K562 (cell line): ENCODE results near the gene PCDH1. TPM values are rescaled to one million over a fixed set of nuclear protein-coding genes. Genes with fewer than 3 reads are reported as not detected.

Source experiments
- ATAC-seq: fragments of 200-7000 bp; cut with Tn5 transposase; 3 replicates; pipeline ENCODE4 v1.9.1; 2020; ENCODE audit warnings: moderate library complexity
- BruUV-seq: library from RNA; stranded (reverse); fragments of 400-500 nt; replicated peaks from 2 replicates; lab custom pipeline; 2021; lab: Mats Ljungman, UMichigan
- CTCF ChIA-PET: fragments of 300-600 bp; formaldehyde crosslinking; extraction: SDS; loops from one replicate; lab custom pipeline; 2021; ENCODE audit warnings: low intra/inter-chr PET ratio; lab: Yijun Ruan, JAX
- POLR2A ChIA-PET: fragments of 300-600, 350-650 bp; sonication (Branson Sonifier 250); formaldehyde crosslinking; extraction: SDS; loops from one replicate; lab custom pipeline; 2021; ENCODE audit warnings: antibody characterized with exemption, inconsistent platforms; lab: Yijun Ruan, JAX
- DNase-seq, 4 experiments: peaks; one replicate each; pipeline versions ENCODE4 v3.0.0 to v3.0.0-alpha.2; 2011 to 2018; ENCODE audit warnings: low spot score in 3 of 4, mixed read lengths in 3 of 4; ENCODE audit errors: extremely low read depth in 1 of 4
- FAIRE-seq: peaks from 2 replicates; lab custom pipeline; 2011; peaks lifted over from hg19 to GRCh38; lab: Jason Lieb, UNC
- H2AFZ ChIP-seq: 2 replicates; pipeline ENCODE4 v1.6.0; 2011; ENCODE audit warnings: low read depth, low read length, control low read depth, inconsistent platforms
- H3K27ac ChIP-seq: fragments of 200-600 bp; 3 replicates; pipeline ENCODE4 v1.8.0; 2011; ENCODE audit warnings: low read depth, mild to moderate bottlenecking, control low read depth, inconsistent platforms, low read length, moderate library complexity, mixed read lengths; ENCODE audit errors: extremely low read depth
- H3K27me3 ChIP-seq, 2 experiments: fragments of 300-600 bp in 1 of 2; 2 replicates in 1 of 2; 3 replicates in 1 of 2; pipeline versions ENCODE4 v1.6.0 to v1.8.0; 2011; ENCODE audit warnings: inconsistent platforms in 2 of 2, low read length in 2 of 2, mild to moderate bottlenecking in 1 of 2, mixed read lengths in 1 of 2, moderate library complexity in 1 of 2; ENCODE audit not compliant: control insufficient read depth in 2 of 2, insufficient read depth in 2 of 2
- H3K36me3 ChIP-seq: fragments of 300-600 bp; 3 replicates; pipeline ENCODE4 v1.8.0; 2011; ENCODE audit warnings: mild to moderate bottlenecking, low read length, inconsistent platforms; ENCODE audit not compliant: control insufficient read depth, insufficient read depth
- H3K4me1 ChIP-seq, 2 experiments: fragments of 200-600 bp in 1 of 2; replicated peaks in 1 of 2; 2 replicates in 1 of 2; 3 replicates in 1 of 2; pipeline versions ENCODE4 v1.5.1 to v1.8.0; 2011; ENCODE audit warnings: inconsistent platforms in 2 of 2, low read length in 2 of 2, mild to moderate bottlenecking in 1 of 2, mixed read lengths in 1 of 2, moderate library complexity in 1 of 2; ENCODE audit not compliant: control insufficient read depth in 2 of 2, insufficient read depth in 2 of 2
- H3K4me2 ChIP-seq: 2 replicates; pipeline ENCODE4 v1.6.1; 2011; ENCODE audit warnings: low read length, control low read depth, inconsistent platforms, mixed read lengths; ENCODE audit not compliant: insufficient read depth
- H3K4me3 ChIP-seq: fragments of 200-600 bp; sonication (generic), shearing (Covaris generic); 2 replicates; pipeline ENCODE4 v1.5.1; 2016; ENCODE audit warnings: control low read depth, inconsistent platforms
- H3K79me2 ChIP-seq: fragments of 200-600 bp; 3 replicates; pipeline ENCODE4 v1.8.0; 2011; ENCODE audit warnings: low read length, inconsistent platforms; ENCODE audit not compliant: control insufficient read depth, insufficient read depth
- H3K9ac ChIP-seq, 2 experiments: 2 replicates each; pipeline versions ENCODE4 v1.6.0 to v1.6.1; 2011; ENCODE audit warnings: low read depth in 2 of 2, low read length in 2 of 2, control low read depth in 1 of 2, inconsistent platforms in 1 of 2, mild to moderate bottlenecking in 1 of 2, mixed read lengths in 1 of 2; ENCODE audit not compliant: insufficient read depth in 1 of 2
- H3K9me1 ChIP-seq: one replicate; pipeline ENCODE4 v1.6.0; 2011; ENCODE audit warnings: inconsistent platforms, mild to moderate bottlenecking, low read length, moderate library complexity; ENCODE audit not compliant: control insufficient read depth, insufficient read depth
- H3K9me3 ChIP-seq: replicated peaks from 2 replicates; pipeline ENCODE4 v1.5.1; 2011; ENCODE audit warnings: low read depth, low read length, inconsistent platforms; ENCODE audit not compliant: control insufficient read depth, insufficient read depth
- H4K20me1 ChIP-seq: replicated peaks from 2 replicates; pipeline ENCODE4 v1.6.1; 2011; ENCODE audit warnings: low read length, inconsistent platforms, mixed read lengths; ENCODE audit not compliant: control insufficient read depth, insufficient read depth
- KAT2B ChIP-seq: IDR thresholded peaks from one replicate; pipeline ENCODE4 v1.6.1; 2012; ENCODE audit warnings: low read depth, mild to moderate bottlenecking, control low read depth, inconsistent platforms, low read length, moderate library complexity
- ZNF740 ChIP-seq, 3 experiments: fragments of 200-800 bp in 1 of 3; sonication (Bioruptor generic) in 1 of 3; sonication (generic) in 1 of 3; formaldehyde crosslinking in 1 of 3; IDR thresholded peaks; 2 replicates each; pipeline versions ENCODE4 v1.6.1 to v1.8.0; 2016 to 2022; ENCODE audit warnings: mild to moderate bottlenecking in 2 of 3, missing compliant biosample characterization in 2 of 3, missing genetic modification characterization in 2 of 3, missing genetic modification reagents in 1 of 3
- WGBS: fragments of 100-300 bp; shearing (Covaris generic); methylation state at CpG from one replicate; pipeline ENCODE4 v1.1.6; 2016; ENCODE audit warnings: low coverage, mixed read lengths; ENCODE audit not compliant: insufficient coverage; ENCODE audit errors: missing lambda C conversion rate; 5-methylcytosine and 5-hydroxymethylcytosine counted together
- in situ Hi-C: fragments of 300-500 bp; cut with MboI; formaldehyde crosslinking; loops from 4 replicates; pipeline ENCODE4 v1.15.0; 2018; ENCODE audit warnings: inconsistent platforms, mixed read lengths
- intact Hi-C: fragments of 100-400 bp; cut with micrococcal nuclease; formaldehyde crosslinking; loops from 2 replicates; pipeline ENCODE4 v1.14.2; 2022
- polyA plus RNA-seq, 8 experiments: library from polyadenylated mRNA; depleted of rRNA in 4 of 8; stranded (reverse) in 5 of 8; unstranded in 3 of 8; fragments of >200 nt; fragmentation: Nextera tagmentation in 2 of 8; fragmentation: Illumina TruSeq in 1 of 8; extraction: Ambion mirVana in 2 of 8; extraction: Trizol in 1 of 8; gene quantifications; 2 replicates each; pipeline versions ENCODE4 v1.2.1 to v1.2.3, GENCODE V29; 2011 to 2014; ENCODE audit warnings: inconsistent platforms in 1 of 8, missing spikeins in 1 of 8
- total RNA-seq, 7 experiments: library from RNA; depleted of rRNA in 6 of 7; stranded (reverse); fragments of >200 nt in 6 of 7; fragmentation: Illumina TruSeq in 2 of 7; extraction: Trizol in 2 of 7; gene quantifications; 2 replicates each; pipeline versions ENCODE4 v1.2.1 to v1.2.3, GENCODE V29; 2011 to 2021; ENCODE audit warnings: low replicate concordance in 1 of 7
- TF ChIP-seq, protein P1 (sequence below): fragments of 250-450 bp; sonication (Bioruptor Pico); IDR thresholded peaks from 2 replicates; pipeline ENCODE4 v1.8.0; 2022; ENCODE audit warnings: moderate library complexity, mild to moderate bottlenecking, inconsistent platforms

PCDH1 gene
- total and polyA plus RNA-seq, 9 of the 15 experiments (the other 6 are each of a cell fraction or from before 2014, with no cell fraction given) = 0.11 to 3.6 (median 1.9) TPM; not detected in 1

- WGBS = 5% methylated on average over 5 of the region's 5 CpGs
- no peak overlapping the region for H3K9ac ChIP-seq
Measured at GRCh38 chr5:141867139-141867538, 11.1 kb downstream of the PCDH1 start.

More at GRCh38 chr5:141867139-141867538, 11.1 kb downstream of the PCDH1 start:
- H3K36me3 ChIP-seq = no peaks in the 10 kb centered on the region
- CTCF ChIA-PET = no interaction called here
- POLR2A ChIA-PET = interaction anchor here (1.0 kb wide), 1 partner anchor 9 kb away, joined by 3 read pairs; no protein-coding TSS in a partner anchor
- in situ Hi-C loops = no loop called here
- H3K4me2 ChIP-seq = no peak overlapping the region
- FAIRE-seq = no peak
- H3K4me3 ChIP-seq = no peak overlapping the region
- no TSS peak for BruUV-seq
- H3K27ac ChIP-seq = no peak overlapping the region
- H3K79me2 ChIP-seq = no peaks in the 10 kb centered on the region
- no peaks in the 10 kb centered on the region for H3K9me1 ChIP-seq
- intact Hi-C loops = no loop called here
- TF ChIP-seq ZNF740 (CRISPR knock-in tag; IDR thresholded peaks at IDR 0.05) = no peak
- no peak for TF ChIP-seq ZNF740 (tag; IDR thresholded peaks at IDR 0.05)
- TF ChIP-seq KAT2B = no peak
- TF ChIP-seq, protein P1, sequence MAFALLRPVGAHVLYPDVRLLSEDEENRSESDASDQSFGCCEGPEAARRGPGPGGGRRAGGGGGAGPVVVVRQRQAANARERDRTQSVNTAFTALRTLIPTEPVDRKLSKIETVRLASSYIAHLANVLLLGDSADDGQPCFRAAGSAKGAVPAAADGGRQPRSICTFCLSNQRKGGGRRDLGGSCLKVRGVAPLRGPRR (CRISPR knock-in tag) = no peak
- H4K20me1 ChIP-seq = peaks cover 41% of the 10 kb centered on the region
- ATAC-seq = no peak
- H3K27me3 ChIP-seq = peaks cover 20 to 73% of the 10 kb centered on the region in 2 experiments; a peak in 4 of 5 replicates
- no peaks in the 10 kb centered on the region for H3K9me3 ChIP-seq
- H2AFZ ChIP-seq = no peak overlapping the region
- DNase-seq = no peak
- no peaks in the 10 kb centered on the region; a peak in 1 of 5 replicates for H3K4me1 ChIP-seq
